Upper lobe of left lung (tissue), 6 donors: ENCODE measurements around the gene DHTKD1. TPM values are rescaled to one million over a fixed set of nuclear protein-coding genes. Genes with fewer than 3 reads are reported as not detected.
"Not testable (repeated sequence)": the region's sequence is repeated elsewhere in the genome, so short reads cannot be mapped to it uniquely, and the experiment has no call there.

Experiments used
- ATAC-seq, 2 donors: fragments of 200-7000 bp; cut with Tn5 transposase; one replicate each; pipeline ENCODE4 v1.9.1; 2022; ENCODE audit warnings: mild to moderate bottlenecking in 2 of 2, moderate library complexity in 2 of 2; ENCODE audit not compliant: low FRiP score in 2 of 2
- DNase-seq, 2 donors: peaks; one replicate each; pipeline ENCODE4 v3.0.0-alpha.2; 2019 to 2020
- H3K27ac ChIP-seq, 4 donors: fragments of 200-600 bp; sonication (generic); one replicate each; pipeline ENCODE4 v1.5.1; 2016 to 2019
- H3K27me3 ChIP-seq, 4 donors: fragments of 200-600 bp; sonication (generic); one replicate each; pipeline ENCODE4 v1.5.1; 2017 to 2019
- H3K36me3 ChIP-seq, 4 donors: fragments of 200-600 bp; sonication (generic); one replicate each; pipeline ENCODE4 v1.5.1; 2016 to 2019
- H3K4me1 ChIP-seq, 4 donors: fragments of 200-600 bp; sonication (generic); one replicate each; pipeline ENCODE4 v1.5.1; 2018 to 2019
- H3K4me3 ChIP-seq, 4 donors: fragments of 200-600 bp; sonication (generic); one replicate each; pipeline ENCODE4 v1.5.1; 2017 to 2019; ENCODE audit warnings: mild to moderate bottlenecking in 2 of 4, moderate library complexity in 1 of 4
- H3K9me3 ChIP-seq, 4 donors: fragments of 200-600 bp; sonication (generic); one replicate each; pipeline ENCODE4 v1.5.1; 2018 to 2019
- EP300 ChIP-seq, 4 donors: sonication (generic); formaldehyde crosslinking; IDR thresholded peaks; one replicate each; pipeline ENCODE4 v1.5.1; 2017; ENCODE audit warnings: antibody characterized with exemption in 4 of 4, control low read depth in 2 of 4
- POLR2A ChIP-seq, 4 donors: fragments of 450-650 bp; IDR thresholded peaks; one replicate each; pipeline ENCODE4 v1.5.1; 2016 to 2017; ENCODE audit warnings: antibody characterized with exemption in 4 of 4, mild to moderate bottlenecking in 2 of 4
- POLR2AphosphoS5 ChIP-seq, 2 donors: sonication (generic); formaldehyde crosslinking; IDR thresholded peaks; one replicate each; pipeline ENCODE4 v1.5.1; 2017; ENCODE audit warnings: antibody characterized with exemption in 2 of 2
- WGBS, 2 donors: methylation state at CpG; one replicate each; pipeline ENCODE4 v1.1.5; 2017 to 2018; 5-methylcytosine and 5-hydroxymethylcytosine counted together
- total RNA-seq, 6 donors: library from RNA; depleted of rRNA in 4 of 6; stranded (reverse); fragments of >200 nt in 4 of 6; gene quantifications; one replicate each; pipeline versions ENCODE4 v1.1.0 to v1.2.1, GENCODE V29; 2016 to 2021
- TF ChIP-seq, protein P1 (sequence below), 6 experiments: fragments of 450-650 bp in 4 of 6; fragments of 200-600 bp in 2 of 6; sonication (generic) in 2 of 6; IDR thresholded peaks; one replicate each; pipeline ENCODE4 v1.5.1; 2016 to 2019; ENCODE audit warnings: antibody characterized with exemption in 6 of 6
- donor health status: DM: no; HTN: no; CAD: no; lungs with moderate emphysema.
- donor health status: DM: no; HTN: yes; CAD: no; lungs with severe emphysema.

The DHTKD1 gene
- total RNA-seq, 6 donors from 2014 or later: 14.5 to 95.3 (median 22.6) TPM

DNA sequence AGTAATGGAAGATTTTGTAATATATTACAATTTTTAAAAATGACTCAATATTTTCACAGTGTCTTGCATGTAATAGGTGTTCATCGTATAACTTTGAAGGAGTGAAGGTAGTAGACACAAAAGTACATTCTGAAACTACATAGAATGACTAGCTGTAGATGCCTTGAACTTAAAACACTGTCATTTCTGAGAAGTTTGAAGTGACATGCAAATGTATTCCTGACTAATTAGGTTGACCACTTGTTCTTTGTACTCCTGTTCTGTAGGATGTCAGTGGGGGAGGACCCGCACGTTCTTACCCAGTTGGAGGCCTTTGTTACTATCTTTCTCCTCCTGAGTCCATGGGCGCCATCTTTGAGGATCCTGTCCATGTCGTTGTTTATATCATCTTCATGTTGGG, 91.9 kb downstream of the DHTKD1 start:
- ATAC-seq: no peak
- Histone ChIP-seq H3K27me3 (no peaks in the 10 kb centered on the region), H3K27ac (no peak overlapping the region), H3K9me3 (no peaks in the 10 kb centered on the region), H3K36me3 (peaks cover 0 to 69% (median 37%) of the 10 kb centered on the region in 4 donors), H3K4me3 (no peak overlapping the region), H3K4me1 (no peaks in the 10 kb centered on the region)
- no peak for DNase-seq
- WGBS, 2 donors: 94 to 96% methylated on average over 5 of the region's 5 CpGs
- TF ChIP-seq POLR2A (IDR thresholded peaks at IDR 0.05) (no peak), POLR2AphosphoS5 (IDR thresholded peaks at IDR 0.05) (no peak), EP300 (IDR thresholded peaks at IDR 0.05) (no peak)
- TF ChIP-seq, protein P1, sequence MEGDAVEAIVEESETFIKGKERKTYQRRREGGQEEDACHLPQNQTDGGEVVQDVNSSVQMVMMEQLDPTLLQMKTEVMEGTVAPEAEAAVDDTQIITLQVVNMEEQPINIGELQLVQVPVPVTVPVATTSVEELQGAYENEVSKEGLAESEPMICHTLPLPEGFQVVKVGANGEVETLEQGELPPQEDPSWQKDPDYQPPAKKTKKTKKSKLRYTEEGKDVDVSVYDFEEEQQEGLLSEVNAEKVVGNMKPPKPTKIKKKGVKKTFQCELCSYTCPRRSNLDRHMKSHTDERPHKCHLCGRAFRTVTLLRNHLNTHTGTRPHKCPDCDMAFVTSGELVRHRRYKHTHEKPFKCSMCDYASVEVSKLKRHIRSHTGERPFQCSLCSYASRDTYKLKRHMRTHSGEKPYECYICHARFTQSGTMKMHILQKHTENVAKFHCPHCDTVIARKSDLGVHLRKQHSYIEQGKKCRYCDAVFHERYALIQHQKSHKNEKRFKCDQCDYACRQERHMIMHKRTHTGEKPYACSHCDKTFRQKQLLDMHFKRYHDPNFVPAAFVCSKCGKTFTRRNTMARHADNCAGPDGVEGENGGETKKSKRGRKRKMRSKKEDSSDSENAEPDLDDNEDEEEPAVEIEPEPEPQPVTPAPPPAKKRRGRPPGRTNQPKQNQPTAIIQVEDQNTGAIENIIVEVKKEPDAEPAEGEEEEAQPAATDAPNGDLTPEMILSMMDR (IDR thresholded peaks at IDR 0.05): no peak

DNA sequence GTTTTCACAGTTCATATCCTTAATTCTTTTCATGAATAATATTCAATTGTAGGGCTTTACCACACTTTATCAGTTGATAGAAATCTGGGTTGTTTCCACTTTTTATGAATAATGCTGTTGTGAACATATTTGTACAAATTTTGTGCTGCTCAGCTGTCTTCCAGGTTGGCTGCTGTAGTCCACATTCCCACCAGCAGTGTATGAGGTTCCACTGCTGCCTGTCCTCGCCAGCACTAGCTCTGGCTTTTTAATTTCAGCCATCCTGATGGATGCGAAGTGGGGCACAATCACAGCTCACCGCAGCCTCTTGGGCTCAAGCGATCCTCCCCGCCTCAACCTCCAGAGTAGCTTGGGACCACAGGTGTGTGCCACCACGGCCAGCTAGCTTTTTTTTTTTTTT, 94.2 kb downstream of the DHTKD1 start:
- ATAC-seq (no peak), DNase-seq (no peak)
- H3K4me3 ChIP-seq: no peak overlapping the region
- 93 to 99% methylated on average over 6 of the region's 6 CpGs for WGBS, 2 donors
- H3K27ac ChIP-seq: no peak overlapping the region
- no peak for TF ChIP-seq EP300 (IDR thresholded peaks at IDR 0.05)
- TF ChIP-seq POLR2A (IDR thresholded peaks at IDR 0.05): no peak
- TF ChIP-seq, protein P1 (IDR thresholded peaks at IDR 0.05): no peak
- TF ChIP-seq POLR2AphosphoS5 (IDR thresholded peaks at IDR 0.05): no peak
- H3K4me1 ChIP-seq: no peaks in the 10 kb centered on the region
- no peaks in the 10 kb centered on the region for H3K27me3 ChIP-seq
- no peaks in the 10 kb centered on the region for H3K9me3 ChIP-seq
- peaks cover 0 to 84% (median 49%) of the 10 kb centered on the region in 4 donors for H3K36me3 ChIP-seq

DNA sequence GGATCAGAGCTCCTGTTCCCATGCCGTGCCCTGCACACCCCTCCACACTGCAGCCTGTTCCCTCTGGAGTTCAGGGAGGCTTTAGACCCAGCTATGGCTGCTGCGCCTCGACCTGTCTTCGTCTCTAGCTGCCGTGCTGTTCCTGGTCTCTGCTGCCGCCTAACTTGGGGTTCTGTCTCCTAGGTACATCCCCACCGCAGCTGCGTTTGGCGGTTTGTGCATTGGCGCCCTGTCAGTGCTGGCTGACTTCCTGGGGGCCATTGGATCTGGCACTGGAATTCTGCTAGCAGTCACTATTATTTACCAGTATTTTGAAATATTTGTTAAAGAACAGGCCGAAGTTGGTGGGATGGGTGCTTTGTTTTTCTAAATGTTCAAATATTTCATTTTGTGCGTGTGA, 95.3 kb downstream of the DHTKD1 start:
- Histone ChIP-seq H3K27me3 (no peaks in the 10 kb centered on the region), H3K27ac (no peak overlapping the region), H3K4me1 (no peaks in the 10 kb centered on the region), H3K36me3 (peaks cover 0 to 86% (median 55%) of the 10 kb centered on the region in 4 donors), H3K4me3 (no peak overlapping the region), H3K9me3 (no peaks in the 10 kb centered on the region)
- ATAC-seq: no peak
- DNase-seq: no peak
- 93 to 94% methylated on average over 11 to 12 of the region's 12 CpGs for WGBS, 2 donors
- TF ChIP-seq POLR2A (IDR thresholded peaks at IDR 0.05): no peak
- TF ChIP-seq EP300 (IDR thresholded peaks at IDR 0.05): no peak
- TF ChIP-seq, protein P1 (IDR thresholded peaks at IDR 0.05): no peak
- TF ChIP-seq POLR2AphosphoS5 (IDR thresholded peaks at IDR 0.05): no peak

DNA sequence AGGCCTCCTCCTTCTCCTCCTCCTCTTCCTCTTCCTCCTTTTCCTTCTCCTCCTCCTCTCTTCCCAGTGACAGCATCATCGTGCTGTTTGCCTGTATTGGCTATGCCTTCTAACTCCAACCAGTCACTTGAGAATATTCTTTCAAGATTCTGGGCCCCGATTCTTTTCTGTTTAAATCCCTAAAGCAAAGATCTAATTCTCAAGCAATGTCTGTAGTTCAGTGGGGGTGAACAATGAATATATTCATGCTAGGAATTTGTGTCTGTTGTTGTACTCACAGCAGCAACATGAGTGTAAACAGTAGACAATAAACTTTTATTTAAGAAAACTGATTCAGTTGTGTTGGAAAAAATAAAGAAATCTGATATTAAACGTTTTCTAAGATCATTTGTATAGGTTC, 96.3 kb downstream of the DHTKD1 start:
- TF ChIP-seq POLR2A (IDR thresholded peaks at IDR 0.05) (no peak), EP300 (IDR thresholded peaks at IDR 0.05) (no peak), POLR2AphosphoS5 (IDR thresholded peaks at IDR 0.05) (no peak)
- TF ChIP-seq, protein P1 (IDR thresholded peaks at IDR 0.05): no peak
- no peak overlapping the region for H3K27ac ChIP-seq
- no peak for DNase-seq
- H3K27me3 ChIP-seq: no peaks in the 10 kb centered on the region
- H3K4me3 ChIP-seq: no peak overlapping the region
- no peaks in the 10 kb centered on the region for H3K4me1 ChIP-seq
- 83 to 89% methylated on average over 3 of the region's 3 CpGs for WGBS, 2 donors
- H3K9me3 ChIP-seq: no peaks in the 10 kb centered on the region
- peaks cover 4 to 89% (median 64%) of the 10 kb centered on the region in 4 donors for H3K36me3 ChIP-seq
- ATAC-seq: no peak

DNA sequence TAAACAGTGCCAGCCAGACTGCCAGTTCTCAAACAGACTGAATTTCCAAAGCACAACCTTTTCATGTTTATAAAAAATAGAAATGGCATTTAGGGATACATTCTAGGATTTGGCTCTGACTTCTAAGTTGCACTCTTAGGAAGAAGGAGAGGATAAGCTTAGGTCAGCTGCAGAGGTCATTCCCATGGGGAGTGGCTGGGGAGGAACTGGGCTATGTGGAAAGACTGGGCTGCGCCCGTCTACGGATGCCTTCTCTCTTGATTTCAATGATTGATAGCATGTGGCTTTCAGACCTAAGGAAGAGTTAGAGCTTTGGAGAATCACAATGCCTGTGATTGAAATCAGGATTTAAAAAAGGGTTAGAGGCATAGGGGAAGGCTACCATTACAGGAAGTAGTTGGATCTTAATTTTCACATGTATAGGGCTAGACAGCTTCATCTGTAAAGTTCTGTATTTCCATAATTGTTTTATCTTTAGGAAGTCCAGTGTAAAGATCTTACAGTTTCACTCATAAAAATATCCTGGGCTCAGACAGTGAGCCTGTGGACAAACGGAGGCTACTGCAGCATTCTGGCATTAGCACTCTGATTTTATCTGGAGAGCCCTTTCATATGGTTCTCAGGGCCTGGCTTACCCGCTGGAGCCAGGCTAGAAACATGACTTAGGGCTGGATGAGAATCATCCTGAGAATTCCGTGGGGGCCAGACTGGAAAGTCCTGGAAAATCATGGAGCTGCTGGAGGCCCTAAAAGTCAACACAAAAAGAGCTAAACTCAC, 97.4 kb downstream of the DHTKD1 start:
- no peak for DNase-seq
- ATAC-seq: no peak
- no peak overlapping the region for H3K27ac ChIP-seq
- 87 to 88% methylated on average over 6 of the region's 6 CpGs for WGBS, 2 donors
- H3K9me3 ChIP-seq: no peaks in the 10 kb centered on the region
- peaks cover 10 to 94% (median 66%) of the 10 kb centered on the region in 4 donors for H3K36me3 ChIP-seq
- no peaks in the 10 kb centered on the region for H3K4me1 ChIP-seq
- TF ChIP-seq POLR2A (IDR thresholded peaks at IDR 0.05): no peak
- TF ChIP-seq EP300 (IDR thresholded peaks at IDR 0.05): no peak
- TF ChIP-seq POLR2AphosphoS5 (IDR thresholded peaks at IDR 0.05): no peak
- TF ChIP-seq, protein P1 (IDR thresholded peaks at IDR 0.05): no peak
- no peaks in the 10 kb centered on the region for H3K27me3 ChIP-seq
- H3K4me3 ChIP-seq: no peak overlapping the region

DNA sequence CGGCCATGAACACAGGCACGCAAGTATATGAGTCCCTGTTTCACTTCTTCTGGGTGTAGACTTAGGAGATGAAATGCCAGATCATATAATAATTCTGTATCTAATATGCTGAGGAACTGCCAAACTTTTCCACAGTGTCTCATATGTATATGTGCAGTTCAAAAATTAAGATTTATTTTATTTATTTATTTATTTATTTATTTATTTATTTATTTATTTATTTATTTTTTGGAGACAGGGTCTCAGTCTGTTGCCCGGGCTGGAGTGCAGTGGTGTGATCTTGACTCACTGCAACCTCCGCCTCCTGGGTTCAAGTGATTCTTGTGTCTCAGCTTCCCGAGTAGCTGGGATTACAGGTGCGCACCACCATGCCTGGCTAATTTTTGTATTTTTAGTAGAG, 102.8 kb downstream of the DHTKD1 start:
- H3K4me1 ChIP-seq, H3K27me3 ChIP-seq, H3K4me3 ChIP-seq, H3K27ac ChIP-seq, H3K9me3 ChIP-seq, DNase-seq, ATAC-seq: not testable (repeated sequence)
- 90 to 99% methylated on average over 6 of the region's 6 CpGs for WGBS, 2 donors
- H3K36me3 ChIP-seq: peaks cover 17 to 99% (median 82%) of the 10 kb centered on the region in 4 donors
